Endothelial cell of umbilical vein (primary cell): ENCODE results near the gene TBATA. TPM values are rescaled to one million over a fixed set of nuclear protein-coding genes. Genes with fewer than 3 reads are reported as not detected.

Source experiments
- BruUV-seq: library from RNA; stranded (reverse); fragments of 400-500 nt; replicated peaks from 2 replicates; lab custom pipeline; 2021; lab: Mats Ljungman, UMichigan
- CTCF ChIA-PET: fragments of 300-600, 350-600 bp; sonication (Branson Sonifier 250); formaldehyde crosslinking; loops from one replicate; lab custom pipeline; 2021; ENCODE audit warnings: antibody characterized with exemption, inconsistent platforms; lab: Charles Lee
- POLR2A ChIA-PET: fragments of 300-600, 350-600 bp; sonication (Branson Sonifier 250); formaldehyde crosslinking; loops from one replicate; lab custom pipeline; 2021; ENCODE audit warnings: antibody characterized with exemption, inconsistent platforms; lab: Charles Lee
- DNase-seq: peaks from one replicate; pipeline ENCODE4 v3.0.0-alpha.2; 2011; ENCODE audit warnings: low read depth, low spot score
- FAIRE-seq: peaks from 2 replicates; lab custom pipeline; 2011; peaks lifted over from hg19 to GRCh38; lab: Jason Lieb, UNC
- H2AFZ ChIP-seq: 2 replicates; pipeline ENCODE4 v1.6.0; 2012; ENCODE audit warnings: low read depth, low read length, control low read depth, inconsistent platforms
- H3K27ac ChIP-seq: 2 replicates; pipeline ENCODE4 v1.5.1; 2011; ENCODE audit warnings: low read depth, mild to moderate bottlenecking, control low read depth, low read length, moderate library complexity; ENCODE audit not compliant: insufficient read depth
- H3K27me3 ChIP-seq, 2 experiments: 2 replicates each; pipeline versions ENCODE4 v1.6.0 to v1.6.1; 2011; ENCODE audit warnings: low read length in 2 of 2, mixed read lengths in 1 of 2; ENCODE audit not compliant: control insufficient read depth in 2 of 2, insufficient read depth in 2 of 2
- H3K36me3 ChIP-seq, 2 experiments: 2 replicates in 1 of 2; 3 replicates in 1 of 2; pipeline ENCODE4 v1.5.1; 2011; ENCODE audit warnings: low read length in 2 of 2, mild to moderate bottlenecking in 1 of 2, moderate library complexity in 1 of 2; ENCODE audit not compliant: control insufficient read depth in 2 of 2, insufficient read depth in 2 of 2; ENCODE audit errors: extremely low read depth in 1 of 2
- H3K4me1 ChIP-seq: 3 replicates; pipeline ENCODE4 v1.5.1; 2011; ENCODE audit warnings: mild to moderate bottlenecking, low read length; ENCODE audit not compliant: control insufficient read depth, insufficient read depth; ENCODE audit errors: extremely low read depth
- H3K4me2 ChIP-seq: 2 replicates; pipeline ENCODE4 v1.6.1; 2011; ENCODE audit warnings: low read length, control low read depth, mixed read lengths; ENCODE audit not compliant: insufficient read depth
- H3K4me3 ChIP-seq, 3 experiments: fragments of 200-600 bp in 1 of 3; sonication (generic), shearing (Covaris generic) in 1 of 3; replicated peaks in 1 of 3; 2 replicates each; pipeline ENCODE4 v1.5.1; 2011 to 2016; ENCODE audit warnings: control low read depth in 3 of 3, low read length in 3 of 3, mild to moderate bottlenecking in 2 of 3, inconsistent platforms in 1 of 3, low read depth in 1 of 3, moderate library complexity in 1 of 3; ENCODE audit not compliant: insufficient read depth in 1 of 3
- H3K79me2 ChIP-seq: 2 replicates; pipeline ENCODE4 v1.6.0; 2012; ENCODE audit warnings: low read length, inconsistent platforms; ENCODE audit not compliant: control insufficient read depth, insufficient read depth
- H3K9ac ChIP-seq: replicated peaks from 2 replicates; pipeline ENCODE3; 2011; ENCODE audit warnings: low read length, control low read depth; ENCODE audit not compliant: insufficient read depth; ENCODE audit errors: extremely low read depth
- H3K9me1 ChIP-seq: replicated peaks from 3 replicates; pipeline ENCODE4 v1.6.0; 2011; ENCODE audit warnings: mild to moderate bottlenecking, low read length; ENCODE audit not compliant: control insufficient read depth, insufficient read depth; ENCODE audit errors: extremely low read depth
- H3K9me3 ChIP-seq: replicated peaks from 2 replicates; pipeline ENCODE4 v1.5.1; 2012; ENCODE audit warnings: low read length, inconsistent platforms; ENCODE audit not compliant: control insufficient read depth, insufficient read depth
- H4K20me1 ChIP-seq: replicated peaks from 2 replicates; pipeline ENCODE3; 2011; ENCODE audit warnings: mild to moderate bottlenecking, low read length; ENCODE audit not compliant: control insufficient read depth, insufficient read depth; ENCODE audit errors: extremely low read depth
- CTCF ChIP-seq, 2 donors: IDR thresholded peaks; 1 replicate in 1 of 2; 2 replicates in 1 of 2; pipeline ENCODE4 v1.5.1; 2011; ENCODE audit warnings: low read length in 2 of 2, mild to moderate bottlenecking in 2 of 2, moderate library complexity in 2 of 2, control low read depth in 1 of 2, inconsistent platforms in 1 of 2, low read depth in 1 of 2; ENCODE audit not compliant: insufficient read depth in 1 of 2; ENCODE audit errors: extremely low read depth in 1 of 2
- EZH2 ChIP-seq: IDR thresholded peaks from 2 replicates; pipeline ENCODE4 v1.6.1; 2012; ENCODE audit warnings: borderline replicate concordance, low read depth, mild to moderate bottlenecking, moderate library complexity, low read length, inconsistent platforms; ENCODE audit not compliant: severe bottlenecking
- GATA2 ChIP-seq: IDR thresholded peaks from 2 replicates; pipeline ENCODE4 v1.7.0; 2011; ENCODE audit warnings: low read depth, mild to moderate bottlenecking, moderate library complexity, mixed read lengths, low read length; ENCODE audit not compliant: insufficient read length, insufficient read depth
- JUN ChIP-seq: IDR thresholded peaks from 2 replicates; pipeline ENCODE4 v1.6.1; 2011; ENCODE audit warnings: borderline replicate concordance, low read depth; ENCODE audit not compliant: insufficient read length, insufficient read depth
- MAX ChIP-seq: IDR thresholded peaks from 2 replicates; pipeline ENCODE4 v1.6.1; 2011; ENCODE audit not compliant: insufficient read depth, insufficient read length
- POLR2A ChIP-seq: IDR thresholded peaks from 2 replicates; pipeline ENCODE4 v1.6.1; 2012; ENCODE audit warnings: low read depth, mild to moderate bottlenecking, control low read depth, low read length
- POLR2AphosphoS5 ChIP-seq: IDR thresholded peaks from 2 replicates; pipeline ENCODE4 v1.6.1; 2012; ENCODE audit warnings: low read depth, mild to moderate bottlenecking, control low read depth, low read length, moderate library complexity; ENCODE audit not compliant: insufficient read depth
- dilution Hi-C: fragments of 300-500 bp; cut with MboI; formaldehyde crosslinking; loops from one replicate; pipeline ENCODE4 v1.15.0; 2019; ENCODE audit warnings: low sequenced_read_pairs; ENCODE audit not compliant: extremely low pct_ligation_motif_present
- intact Hi-C: fragments of 100-400 bp; cut with micrococcal nuclease; formaldehyde crosslinking; loops from one replicate; pipeline ENCODE4 v1.10.0; 2022
- polyA plus RNA-seq, 4 experiments: library from polyadenylated mRNA; depleted of rRNA in 3 of 4; stranded (reverse) in 3 of 4; unstranded in 1 of 4; fragments of >200 nt; gene quantifications; 2 replicates each; pipeline versions ENCODE4 v1.2.1 to v1.2.3, GENCODE V29; 2011 to 2012; ENCODE audit warnings: missing spikeins in 1 of 4
- total RNA-seq: library from RNA; stranded (reverse); gene quantifications from 2 replicates; pipeline ENCODE4 v1.2.3, GENCODE V29; 2021

TBATA gene
- total and polyA plus RNA-seq, 2 donors (not counting 3 experiments of a cell fraction or from before 2014, with no cell fraction given), result not detected

- intact Hi-C loops (no loop called here), dilution Hi-C loops (no loop called here)
- Histone ChIP-seq H3K4me2 (no peak overlapping the region), H3K4me1 (no peaks in the 10 kb centered on the region), H3K79me2 (no peaks in the 10 kb centered on the region), H3K9me1 (no peaks in the 10 kb centered on the region), H2AFZ (no peak overlapping the region), H3K4me3 (no peak overlapping the region), H3K27me3 (peaks cover 21 to 39% of the 10 kb centered on the region in 2 experiments), H4K20me1 (no peaks in the 10 kb centered on the region), H3K9me3 (no peaks in the 10 kb centered on the region), H3K9ac (no peak overlapping the region), H3K27ac (no peak overlapping the region), H3K36me3 (no peaks in the 10 kb centered on the region)
- POLR2A ChIA-PET, result no interaction called here
- no peak for FAIRE-seq
- CTCF ChIA-PET, result no interaction called here
- BruUV-seq, result no TSS peak
- no peak for TF ChIP-seq EZH2
- no peak for TF ChIP-seq POLR2AphosphoS5
- no peak for TF ChIP-seq POLR2A
- no peak for DNase-seq
Measured at GRCh38 chr10:70795613-70796012, 10.4 kb upstream of the TBATA start.

- Histone ChIP-seq H3K4me3 (no peak overlapping the region), H2AFZ (no peak overlapping the region), H3K27me3 (peaks cover 23 to 53% of the 10 kb centered on the region in 2 experiments), H3K9ac (no peak overlapping the region), H3K79me2 (no peaks in the 10 kb centered on the region), H3K9me3 (no peaks in the 10 kb centered on the region), H3K27ac (no peak overlapping the region), H3K4me2 (no peak overlapping the region), H3K36me3 (no peaks in the 10 kb centered on the region), H3K4me1 (no peaks in the 10 kb centered on the region), H3K9me1 (no peaks in the 10 kb centered on the region), H4K20me1 (no peaks in the 10 kb centered on the region)
- FAIRE-seq, result no peak
- intact Hi-C loops (no loop called here), dilution Hi-C loops (no loop called here)
- no TSS peak for BruUV-seq
- no peak for DNase-seq
- ChIA-PET POLR2A (no interaction called here), CTCF (no interaction called here)
- TF ChIP-seq GATA2, result no peak
- no peak for TF ChIP-seq MAX
- TF ChIP-seq CTCF (IDR thresholded peaks at IDR 0.05; ENCODE audit: extremely low read depth in 1 of 2, insufficient read depth in 1 of 2, low read depth in 1 of 2, low read length in 2 of 2), result no peak
- no peak for TF ChIP-seq JUN
- TF ChIP-seq POLR2AphosphoS5, result no peak
- TF ChIP-seq EZH2, result no peak
Measured at GRCh38 chr10:70791386-70792039, 6.3 kb upstream of the TBATA start.
